HG02798 (cell line): ENCODE results near the gene ZNF70.

Source experiments
- ATAC-seq: cut with Tn5 transposase; IDR thresholded peaks from one replicate; pipeline ENCODE4 v1.9.1; 2021; ENCODE audit warnings: mild to moderate bottlenecking; ENCODE audit not compliant: unreplicated experiment, poor library complexity

Gene ZNF70

GRCh38 chr22:23750714-23751440 is at the start of gene ZNF70:
Gene ZNF70, minus strand, starts transcription at chr22:23751112. Its CDS starts 5,972 bp downstream, at chr22:23745140.
- ATAC-seq, result peak; percentile 87

- ATAC-seq, result no peak
Observed at GRCh38 chr22:23796461-23796860, 45.5 kb upstream of the ZNF70 start.

GRCh38 chr22:23793326-23793725 is 42.4 kb upstream of the ZNF70 start:
- no peak for ATAC-seq

- no peak for ATAC-seq
Observed at GRCh38 chr22:23791738-23792645, 41.1 kb upstream of the ZNF70 start.

GRCh38 chr22:23790819-23791737 is 40.2 kb upstream of the ZNF70 start:
- ATAC-seq, result no peak

GRCh38 chr22:23789638-23790037 is 38.7 kb upstream of the ZNF70 start:
- no peak for ATAC-seq

- no peak for ATAC-seq
Observed at GRCh38 chr22:23789121-23789520, 38.2 kb upstream of the ZNF70 start.

GRCh38 chr22:23787910-23788309 is 37.0 kb upstream of the ZNF70 start:
- no peak for ATAC-seq

GRCh38 chr22:23787600-23787896 is 36.6 kb upstream of the ZNF70 start:
- no peak for ATAC-seq

- ATAC-seq, result peak; percentile 82
Observed at GRCh38 chr22:23786752-23787599, 36.1 kb upstream of the ZNF70 start, which contains the start of gene SMARCB1. Gene SMARCB1, plus strand, starts transcription at chr22:23786966. Its CDS starts 204 bp downstream, at chr22:23787170.

GRCh38 chr22:23786261-23786710 is 35.4 kb upstream of the ZNF70 start:
- no peak for ATAC-seq

GRCh38 chr22:23784215-23784732 is 33.4 kb upstream of the ZNF70 start:
- ATAC-seq, result no peak

GRCh38 chr22:23783265-23784150 is 32.6 kb upstream of the ZNF70 start:
- no peak for ATAC-seq

- ATAC-seq, result no peak
Observed at GRCh38 chr22:23782703-23783102, 31.8 kb upstream of the ZNF70 start.

GRCh38 chr22:23782252-23782651 is 31.3 kb upstream of the ZNF70 start:
- no peak for ATAC-seq

- ATAC-seq, result no peak
Observed at GRCh38 chr22:23781511-23782183, 30.7 kb upstream of the ZNF70 start.

GRCh38 chr22:23781065-23781464 is 30.2 kb upstream of the ZNF70 start:
- no peak for ATAC-seq
